Breast epithelium (tissue), 4 donors: Measurements from ENCODE around the gene MUSTN1. TPM values are rescaled to one million over a fixed set of nuclear protein-coding genes. Genes with fewer than 3 reads are reported as not detected.

Experiments
- DNase-seq, 2 donors: peaks; one replicate each; pipeline ENCODE4 v3.0.0-alpha.2; 2019; ENCODE audit warnings: low spot score in 2 of 2
- H3K27ac ChIP-seq, 2 donors: fragments of 200-600 bp; sonication (generic) in 1 of 2; one replicate each; pipeline ENCODE4 v1.5.1; 2016 to 2019; ENCODE audit warnings: mild to moderate bottlenecking in 1 of 2
- H3K27me3 ChIP-seq, 2 donors: fragments of 200-600 bp; sonication (generic) in 1 of 2; one replicate each; pipeline versions ENCODE4 v1.5.1 to v1.6.0; 2017 to 2019; ENCODE audit warnings: control low read depth in 1 of 2, mild to moderate bottlenecking in 1 of 2
- H3K36me3 ChIP-seq: fragments of 200-600 bp; one replicate; pipeline ENCODE4 v1.5.1; 2019
- H3K4me1 ChIP-seq, 2 donors: fragments of 200-600 bp; sonication (generic); one replicate each; pipeline ENCODE4 v1.5.1; 2016 to 2019; ENCODE audit warnings: control low read depth in 1 of 2
- H3K4me3 ChIP-seq, 3 donors: fragments of 200-600 bp; sonication (generic); 1 replicate in 2 of 3; 2 replicates in 1 of 3; pipeline ENCODE4 v1.5.1; 2016 to 2019; ENCODE audit warnings: mild to moderate bottlenecking in 3 of 3, moderate library complexity in 2 of 3
- H3K9me3 ChIP-seq, 2 donors: fragments of 200-600 bp; sonication (generic) in 1 of 2; one replicate each; pipeline ENCODE4 v1.5.1; 2016 to 2019; ENCODE audit warnings: control low read depth in 1 of 2
- POLR2A ChIP-seq: fragments of 450-650 bp; IDR thresholded peaks from one replicate; pipeline ENCODE4 v1.6.1; 2016; ENCODE audit warnings: antibody characterized with exemption, mild to moderate bottlenecking, moderate library complexity
- POLR2AphosphoS5 ChIP-seq, 3 donors: sonication (generic); formaldehyde crosslinking; IDR thresholded peaks; one replicate each; pipeline ENCODE4 v1.6.1; 2017; ENCODE audit warnings: antibody characterized with exemption in 3 of 3
- intact Hi-C: fragments of 100-400 bp; cut with DNase I; formaldehyde crosslinking; loops from one replicate; pipeline ENCODE4 v1.15.1; 2023; ENCODE audit warnings: low total_unique reads
- total RNA-seq, 3 donors: library from RNA; depleted of rRNA; stranded (reverse); fragments of >200 nt; gene quantifications; one replicate each; pipeline ENCODE4 v1.1.0, GENCODE V29; 2016
- TF ChIP-seq, protein P1 (sequence below), 3 donors: fragments of 450-650 bp; IDR thresholded peaks; one replicate each; pipeline ENCODE4 v1.5.1; 2016 to 2017; ENCODE audit warnings: antibody characterized with exemption in 3 of 3, mild to moderate bottlenecking in 3 of 3, moderate library complexity in 3 of 3

MUSTN1 gene
- total RNA-seq, 3 donors from 2014 or later, result 5.9 to 13.0 (median 6.9) TPM

DNA sequence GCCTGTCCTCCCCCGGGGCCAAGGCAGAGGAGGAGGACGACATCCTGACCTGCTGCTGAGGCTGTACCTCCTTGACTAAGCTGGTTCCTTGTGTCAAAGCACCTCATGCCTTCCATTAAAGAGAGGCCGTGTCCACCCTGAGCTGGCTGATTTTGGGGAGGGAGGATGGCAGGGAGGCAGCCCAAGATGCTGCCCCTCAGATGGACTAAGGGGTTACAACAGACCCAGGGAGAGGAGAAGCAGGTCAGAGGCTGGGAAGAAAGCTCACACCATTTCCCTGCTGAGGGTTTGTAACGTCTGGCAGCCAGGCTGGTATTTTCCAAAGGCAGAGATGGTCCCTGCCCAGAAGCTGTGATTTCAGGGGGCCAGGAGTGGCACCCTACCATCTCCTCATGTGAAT is 42.9 kb downstream of the MUSTN1 start:
- no peaks in the 10 kb centered on the region for H3K9me3 ChIP-seq
- H3K4me1 ChIP-seq, result no peaks in the 10 kb centered on the region
- TF ChIP-seq, protein P1, sequence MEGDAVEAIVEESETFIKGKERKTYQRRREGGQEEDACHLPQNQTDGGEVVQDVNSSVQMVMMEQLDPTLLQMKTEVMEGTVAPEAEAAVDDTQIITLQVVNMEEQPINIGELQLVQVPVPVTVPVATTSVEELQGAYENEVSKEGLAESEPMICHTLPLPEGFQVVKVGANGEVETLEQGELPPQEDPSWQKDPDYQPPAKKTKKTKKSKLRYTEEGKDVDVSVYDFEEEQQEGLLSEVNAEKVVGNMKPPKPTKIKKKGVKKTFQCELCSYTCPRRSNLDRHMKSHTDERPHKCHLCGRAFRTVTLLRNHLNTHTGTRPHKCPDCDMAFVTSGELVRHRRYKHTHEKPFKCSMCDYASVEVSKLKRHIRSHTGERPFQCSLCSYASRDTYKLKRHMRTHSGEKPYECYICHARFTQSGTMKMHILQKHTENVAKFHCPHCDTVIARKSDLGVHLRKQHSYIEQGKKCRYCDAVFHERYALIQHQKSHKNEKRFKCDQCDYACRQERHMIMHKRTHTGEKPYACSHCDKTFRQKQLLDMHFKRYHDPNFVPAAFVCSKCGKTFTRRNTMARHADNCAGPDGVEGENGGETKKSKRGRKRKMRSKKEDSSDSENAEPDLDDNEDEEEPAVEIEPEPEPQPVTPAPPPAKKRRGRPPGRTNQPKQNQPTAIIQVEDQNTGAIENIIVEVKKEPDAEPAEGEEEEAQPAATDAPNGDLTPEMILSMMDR (IDR thresholded peaks at IDR 0.05), result no peak
- TF ChIP-seq POLR2AphosphoS5 (IDR thresholded peaks at IDR 0.05) (no peak), POLR2A (no peak)
- no peak for DNase-seq
- H3K27me3 ChIP-seq, result no peaks in the 10 kb centered on the region
- no peaks in the 10 kb centered on the region for H3K36me3 ChIP-seq
- H3K27ac ChIP-seq, result no peak overlapping the region
- no peak overlapping the region for H3K4me3 ChIP-seq
- intact Hi-C loops, result loop anchor here (2.0 kb wide), 1 partner anchor 29 kb away; no protein-coding TSS in a partner anchor

DNA sequence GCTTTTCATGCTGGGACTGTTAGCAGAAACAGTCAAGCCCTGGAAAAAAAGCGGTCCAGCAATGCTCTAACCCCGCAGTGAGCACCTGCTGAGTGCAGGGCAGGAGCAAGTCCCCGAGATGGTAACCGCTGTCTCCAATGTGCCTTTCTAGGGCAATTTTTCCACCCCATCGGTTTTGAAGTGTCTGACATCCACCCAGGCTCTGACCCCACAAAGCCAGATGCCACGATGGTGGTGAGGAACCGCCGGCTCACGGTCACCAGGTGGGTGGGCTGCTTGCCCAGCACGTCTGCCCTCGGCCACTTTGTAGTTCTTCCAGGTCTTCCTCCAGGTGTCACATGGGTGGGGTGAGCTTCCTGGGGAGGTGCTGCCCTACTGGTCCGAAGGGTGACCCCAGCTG is 43.5 kb downstream of the MUSTN1 start:
- TF ChIP-seq, protein P1 (IDR thresholded peaks at IDR 0.05), result no peak
- TF ChIP-seq POLR2A (no peak), POLR2AphosphoS5 (IDR thresholded peaks at IDR 0.05) (no peak)
- Histone ChIP-seq H3K4me1 (no peaks in the 10 kb centered on the region), H3K36me3 (no peaks in the 10 kb centered on the region), H3K27ac (no peak overlapping the region), H3K4me3 (no peak overlapping the region), H3K9me3 (no peaks in the 10 kb centered on the region), H3K27me3 (no peaks in the 10 kb centered on the region)
- intact Hi-C loops, result no loop called here
- DNase-seq, result no peak

DNA sequence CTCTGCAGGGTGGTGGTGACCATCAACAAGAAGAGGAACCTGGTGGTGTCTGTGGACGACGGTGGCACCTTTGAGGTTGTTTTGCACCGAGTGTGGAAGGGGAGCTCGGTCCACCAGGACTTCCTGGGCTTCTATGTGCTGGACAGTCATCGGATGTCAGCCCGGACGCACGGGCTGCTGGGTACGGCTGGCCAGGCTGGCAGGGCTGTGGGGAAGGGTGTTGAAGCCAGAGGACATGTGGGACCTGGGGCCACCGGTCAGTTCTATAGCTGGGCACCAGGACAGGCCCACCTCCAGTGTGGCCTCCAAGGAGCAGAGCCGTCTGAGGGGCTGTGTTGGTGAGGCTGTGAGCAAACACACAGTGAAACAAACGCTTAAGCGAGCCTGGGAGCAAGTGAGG is 44.1 kb downstream of the MUSTN1 start:
- H3K36me3 ChIP-seq, result no peaks in the 10 kb centered on the region
- TF ChIP-seq POLR2A, result no peak
- TF ChIP-seq, protein P1 (IDR thresholded peaks at IDR 0.05), result no peak
- TF ChIP-seq POLR2AphosphoS5 (IDR thresholded peaks at IDR 0.05), result no peak
- intact Hi-C loops, result no loop called here
- no peak overlapping the region for H3K27ac ChIP-seq
- no peaks in the 10 kb centered on the region for H3K4me1 ChIP-seq
- H3K9me3 ChIP-seq, result no peaks in the 10 kb centered on the region
- no peak overlapping the region for H3K4me3 ChIP-seq
- DNase-seq, result no peak
- no peaks in the 10 kb centered on the region for H3K27me3 ChIP-seq

DNA sequence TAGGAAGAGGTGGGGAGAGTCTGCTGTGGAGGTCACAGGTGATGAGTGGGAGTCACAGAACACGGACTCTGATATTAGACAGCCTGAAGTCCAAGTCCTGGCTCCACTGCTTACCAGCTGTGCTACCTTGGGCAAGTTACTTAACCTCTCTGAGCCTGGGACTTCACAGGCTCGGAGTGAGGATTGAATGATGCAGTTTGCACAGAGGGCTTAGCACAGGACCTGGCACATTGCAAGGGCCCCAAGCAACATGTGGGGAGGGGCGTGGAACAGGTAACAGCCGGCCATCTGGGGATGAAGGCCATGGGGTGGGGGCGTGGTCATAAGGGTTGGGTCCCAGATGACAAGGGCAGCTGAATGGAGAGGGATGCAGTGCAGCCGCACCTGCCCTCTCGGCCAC is 44.5 kb downstream of the MUSTN1 start:
- no peak for TF ChIP-seq POLR2AphosphoS5 (IDR thresholded peaks at IDR 0.05)
- TF ChIP-seq, protein P1 (IDR thresholded peaks at IDR 0.05), result no peak
- no peak for TF ChIP-seq POLR2A
- H3K27ac ChIP-seq, result no peak overlapping the region
- no peaks in the 10 kb centered on the region for H3K36me3 ChIP-seq
- no peaks in the 10 kb centered on the region for H3K9me3 ChIP-seq
- H3K4me3 ChIP-seq, result no peak overlapping the region
- no peaks in the 10 kb centered on the region for H3K27me3 ChIP-seq
- H3K4me1 ChIP-seq, result no peaks in the 10 kb centered on the region
- no peak for DNase-seq
- intact Hi-C loops, result no loop called here

DNA sequence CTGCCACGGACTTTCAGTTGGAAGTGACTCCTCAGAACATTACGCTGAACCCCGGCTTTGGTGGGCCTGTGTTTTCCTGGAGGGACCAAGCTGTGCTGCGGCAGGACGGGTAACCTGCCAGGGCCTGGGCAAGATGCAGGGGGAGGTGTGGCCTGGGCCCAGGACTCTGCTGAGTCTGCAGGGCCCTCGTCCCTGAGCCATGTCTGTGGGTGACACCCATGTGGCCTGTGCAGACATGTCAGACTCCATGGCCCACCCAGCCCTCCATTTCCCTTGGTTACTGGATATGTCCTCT is 45.1 kb downstream of the MUSTN1 start:
- Histone ChIP-seq H3K4me1 (no peaks in the 10 kb centered on the region), H3K9me3 (no peaks in the 10 kb centered on the region), H3K27ac (no peak overlapping the region), H3K27me3 (no peaks in the 10 kb centered on the region), H3K36me3 (no peaks in the 10 kb centered on the region), H3K4me3 (no peak overlapping the region)
- intact Hi-C loops, result no loop called here
- DNase-seq, result no peak
- TF ChIP-seq POLR2AphosphoS5 (IDR thresholded peaks at IDR 0.05), result no peak
- TF ChIP-seq, protein P1 (IDR thresholded peaks at IDR 0.05), result no peak
- no peak for TF ChIP-seq POLR2A
